ENCODE measurements around the gene GTF2H1.
"Not testable (repeated sequence)": the region's sequence is repeated elsewhere in the genome, so short reads cannot be mapped to it uniquely, and the experiment has no call there.

Gene GTF2H1

DNA sequence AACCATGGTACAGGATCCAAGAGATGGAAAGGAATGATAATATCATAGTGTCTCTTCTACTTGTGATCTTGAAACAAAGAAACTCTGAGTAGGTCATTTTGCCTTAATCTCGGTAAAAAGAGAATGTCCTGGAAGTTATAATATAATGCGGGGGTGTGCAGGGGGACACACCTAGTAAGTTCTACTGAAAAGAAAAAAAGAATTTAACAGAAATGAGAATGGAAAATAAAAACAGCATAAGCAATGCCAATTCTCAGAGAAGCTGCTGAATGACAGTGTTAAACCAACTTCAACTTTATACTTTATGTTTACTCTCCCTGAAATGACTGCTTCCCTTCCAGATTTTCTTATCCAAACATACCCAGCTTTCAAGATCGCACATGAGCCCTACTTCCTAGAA, 2.5 kb upstream of the GTF2H1 start:
- no peak for DNase-seq (ENCODE audit: low spot score)

DNA sequence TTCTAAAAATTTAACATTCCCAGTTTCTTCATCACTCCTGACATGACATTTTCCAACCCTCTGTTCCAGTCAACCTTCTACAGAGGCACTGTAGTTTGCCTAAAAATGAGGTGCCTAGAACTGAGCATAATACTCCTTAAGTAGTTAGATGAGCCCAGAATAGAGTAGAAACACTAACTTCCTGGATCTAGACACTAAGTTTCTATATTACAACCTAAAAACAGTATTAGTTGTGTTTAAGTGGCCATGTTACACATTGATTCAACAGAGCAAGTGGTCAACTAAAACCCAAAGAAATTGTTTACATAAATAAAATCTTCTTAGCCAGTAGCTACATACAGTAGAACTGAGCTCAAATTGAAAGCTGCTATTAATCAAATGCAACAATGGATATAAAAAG, 1.8 kb upstream of the GTF2H1 start:
- no peak for DNase-seq (ENCODE audit: low spot score)

DNA sequence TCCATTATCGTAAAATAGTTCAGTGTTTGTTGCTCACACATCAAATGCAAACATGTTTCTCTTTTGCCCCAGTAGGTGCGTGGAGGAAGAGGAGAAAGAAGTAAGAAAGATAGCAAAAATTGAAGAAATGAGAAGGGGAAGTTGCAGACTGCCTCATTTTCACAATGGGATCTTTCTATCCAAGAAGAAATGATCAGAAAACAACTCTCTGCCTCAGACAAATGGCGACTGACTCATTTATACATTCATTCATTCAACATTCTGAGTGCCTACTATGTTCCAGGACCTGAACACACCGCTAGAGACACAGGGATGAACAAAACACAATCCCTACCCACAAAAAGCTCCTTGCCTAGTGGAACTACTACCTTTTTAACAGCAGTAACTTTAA, 794 bp upstream of the GTF2H1 start:
- no peak for DNase-seq (ENCODE audit: low spot score)

- DNase-seq (ENCODE audit: low spot score) = peak; percentile 21
Observed at GRCh38 chr11:18322818-18323570, 627 bp downstream of the GTF2H1 start.

GRCh38 chr11:18323881-18324280, 1.5 kb downstream of the GTF2H1 start:
- not testable (repeated sequence) for DNase-seq (ENCODE audit: low spot score)

DNA sequence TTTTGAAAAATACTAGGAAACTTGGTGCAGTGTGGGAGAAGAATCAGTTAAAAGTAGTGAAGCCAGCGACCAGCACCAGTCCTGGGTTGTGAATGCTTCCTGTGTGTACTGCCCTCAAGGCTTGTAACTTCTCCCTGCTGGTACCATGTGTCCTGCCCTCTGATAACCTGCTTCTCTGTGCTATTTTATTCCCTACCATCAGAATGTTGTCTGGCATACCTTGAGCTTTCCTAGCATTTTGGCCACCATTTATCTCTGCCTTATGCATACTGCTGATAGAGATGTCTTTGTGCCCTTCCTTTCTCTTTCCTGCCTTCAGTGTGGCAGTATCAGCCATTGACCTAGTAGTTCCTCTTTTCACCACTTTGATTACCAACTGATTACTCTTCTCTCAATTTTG, 2.0 kb downstream of the GTF2H1 start:
- DNase-seq (ENCODE audit: low spot score) = no peak

DNA sequence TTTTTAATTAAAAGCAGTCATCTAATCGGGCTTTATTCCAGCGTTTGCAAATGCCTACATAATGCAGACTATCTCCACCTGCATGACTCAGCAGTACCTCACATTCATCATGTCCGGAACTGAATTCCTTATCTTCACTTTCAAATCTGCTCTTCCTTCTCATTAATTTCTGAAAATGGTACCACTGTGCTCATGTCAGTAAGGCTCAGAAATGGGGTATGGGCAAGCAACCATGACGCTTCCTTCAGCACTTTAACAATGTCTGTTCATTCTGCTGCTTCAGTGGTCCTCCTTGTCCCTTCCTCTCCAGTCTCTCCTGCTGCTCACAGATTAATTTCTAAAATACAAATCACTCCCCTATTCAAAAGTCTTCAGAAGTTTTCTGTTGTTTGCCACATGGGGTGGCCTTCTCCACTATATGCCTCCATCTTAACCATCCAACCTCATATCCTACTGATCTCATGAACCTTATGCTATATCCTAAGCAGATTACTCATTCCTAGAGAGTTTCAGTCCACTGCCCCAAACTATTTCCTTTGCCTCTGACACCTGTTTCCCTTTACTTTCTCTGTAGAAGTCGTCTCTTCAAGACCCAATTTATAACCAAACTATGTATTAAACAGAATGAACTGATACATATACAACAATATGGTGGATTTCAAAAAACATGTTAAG, 7.0 kb downstream of the GTF2H1 start:
- DNase-seq (ENCODE audit: low spot score) = peak; percentile 30

DNA sequence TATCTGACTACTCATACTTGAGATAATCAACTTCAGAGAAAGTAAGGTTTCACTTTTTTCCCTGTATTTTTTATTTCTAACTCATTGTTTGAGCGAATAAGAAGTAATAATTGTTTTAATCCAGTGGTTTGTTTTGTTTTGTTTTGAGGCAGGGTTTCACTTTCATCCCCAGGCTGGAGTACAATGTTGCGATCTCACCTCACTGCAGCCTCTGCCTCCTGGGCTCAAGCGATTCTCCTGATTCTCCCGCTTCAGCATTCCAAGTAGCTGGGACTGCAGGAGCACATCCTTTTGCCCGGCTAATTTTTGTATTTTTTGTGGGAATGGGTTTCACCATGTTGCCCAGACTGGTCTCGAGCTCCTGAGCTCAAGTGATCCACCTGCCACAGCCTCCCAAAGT, 8.6 kb downstream of the GTF2H1 start:
- no peak for DNase-seq (ENCODE audit: low spot score)

DNA sequence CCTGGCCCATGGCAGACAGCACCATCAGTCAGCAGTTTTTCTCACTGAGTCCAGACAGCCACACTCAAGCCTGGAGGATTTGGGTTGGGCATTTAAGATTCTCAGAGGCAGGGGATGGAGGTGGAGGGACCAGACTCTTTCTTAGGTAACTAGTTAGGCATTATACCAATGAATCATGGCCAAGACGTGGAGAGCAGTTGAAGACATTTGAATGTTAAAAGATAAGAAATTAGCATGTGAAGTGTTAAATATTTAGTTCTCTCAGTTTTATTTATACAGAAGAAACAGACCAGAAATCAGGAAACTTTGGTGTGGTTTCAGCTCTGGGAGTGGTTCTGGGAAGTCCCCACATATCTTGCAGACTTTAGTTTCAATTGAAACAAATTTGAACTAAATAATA, 9.9 kb downstream of the GTF2H1 start:
- DNase-seq (ENCODE audit: low spot score) = no peak

GRCh38 chr11:18332891-18333290, 10.5 kb downstream of the GTF2H1 start:
- DNase-seq (ENCODE audit: low spot score) = no peak

GRCh38 chr11:18347471-18348125, 25.2 kb downstream of the GTF2H1 start:
- DNase-seq (ENCODE audit: low spot score) = no peak

DNA sequence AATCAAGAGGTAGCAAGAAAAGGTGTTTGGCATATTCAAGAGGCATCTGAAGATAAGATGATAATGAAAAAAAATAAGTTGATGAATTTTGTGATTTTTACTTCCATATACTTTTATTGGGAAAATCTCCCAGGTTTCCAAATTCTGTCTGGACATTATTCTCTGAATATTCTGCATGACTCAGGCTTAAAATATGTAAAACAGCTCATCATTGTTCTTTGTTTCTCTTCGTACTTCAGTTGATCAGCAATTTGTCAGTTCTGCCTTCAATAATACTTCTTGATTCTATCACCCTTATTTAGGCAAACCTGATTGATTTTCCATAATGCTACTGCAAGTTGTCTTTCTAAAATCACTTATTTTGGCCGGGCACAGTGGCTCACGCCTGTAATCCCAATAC, 30.2 kb downstream of the GTF2H1 start:
- DNase-seq (ENCODE audit: low spot score) = peak; percentile 15

DNA sequence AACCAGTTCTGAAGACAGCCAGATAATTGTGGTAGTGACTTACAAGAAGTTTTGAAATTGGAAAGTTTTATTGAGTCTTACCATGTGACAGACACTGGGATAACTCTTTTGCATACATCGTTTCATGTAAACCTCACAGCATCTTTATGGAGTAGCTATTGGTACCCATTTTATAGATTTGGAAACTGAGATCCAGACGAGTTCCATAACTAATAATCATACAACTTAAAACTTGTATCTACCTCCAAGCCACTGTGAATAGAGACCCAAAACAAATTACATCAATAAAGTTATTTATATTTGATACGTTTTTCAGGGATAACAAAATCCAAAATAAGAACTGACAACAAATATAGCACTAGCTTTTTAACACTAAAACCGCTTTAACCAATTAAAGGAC, 36.3 kb downstream of the GTF2H1 start:
- DNase-seq (ENCODE audit: low spot score) = no peak

- DNase-seq (ENCODE audit: low spot score) = no peak
Observed at GRCh38 chr11:18361154-18361553, 38.8 kb downstream of the GTF2H1 start.

DNA sequence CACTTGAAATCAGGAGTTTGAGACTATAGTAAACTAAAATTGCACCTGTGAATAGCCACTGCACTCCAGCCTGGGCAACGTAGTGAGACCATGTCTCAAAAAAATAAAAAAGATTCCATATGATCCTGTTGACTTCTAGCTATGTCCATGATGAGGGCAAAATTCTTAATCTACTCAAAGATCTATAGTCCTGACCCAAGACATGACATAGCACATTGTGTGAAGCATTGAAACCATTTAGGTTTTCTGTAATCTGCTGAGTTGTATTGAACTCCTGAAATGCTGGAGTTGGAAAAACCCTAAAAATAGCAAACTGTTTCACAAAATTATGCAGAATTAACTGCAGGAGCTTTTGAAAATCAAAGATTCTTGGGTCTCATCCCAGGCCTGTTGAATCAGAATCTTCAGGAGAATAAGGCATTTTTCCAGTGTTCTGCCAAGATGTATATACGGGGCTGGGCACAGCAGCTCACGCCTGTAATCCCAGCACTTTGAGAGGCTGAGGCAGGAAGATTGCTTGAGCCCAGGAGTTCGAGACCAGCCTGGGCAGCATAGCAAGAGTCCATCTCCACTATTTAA, 42.2 kb downstream of the GTF2H1 start:
- no peak for DNase-seq (ENCODE audit: low spot score)

DNA sequence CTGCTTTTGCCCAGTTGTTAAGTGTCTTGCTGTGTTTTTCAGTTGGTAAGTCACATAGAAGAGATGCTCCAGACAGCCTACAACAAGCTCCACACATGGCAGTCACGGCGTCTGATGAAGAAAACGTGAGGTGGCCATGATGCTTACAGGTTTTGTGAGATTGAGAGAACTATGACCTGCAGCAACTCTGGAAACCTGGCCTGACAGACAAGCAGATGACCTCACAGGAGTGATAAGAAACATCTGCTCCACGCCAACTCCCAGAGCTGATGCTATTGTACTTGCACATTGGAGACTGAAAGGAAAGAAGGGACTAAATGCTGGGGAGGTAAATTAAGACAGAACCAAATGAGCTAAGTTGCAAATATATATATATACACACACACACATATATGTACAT, 43.4 kb downstream of the GTF2H1 start:
- no peak for DNase-seq (ENCODE audit: low spot score)

DNA sequence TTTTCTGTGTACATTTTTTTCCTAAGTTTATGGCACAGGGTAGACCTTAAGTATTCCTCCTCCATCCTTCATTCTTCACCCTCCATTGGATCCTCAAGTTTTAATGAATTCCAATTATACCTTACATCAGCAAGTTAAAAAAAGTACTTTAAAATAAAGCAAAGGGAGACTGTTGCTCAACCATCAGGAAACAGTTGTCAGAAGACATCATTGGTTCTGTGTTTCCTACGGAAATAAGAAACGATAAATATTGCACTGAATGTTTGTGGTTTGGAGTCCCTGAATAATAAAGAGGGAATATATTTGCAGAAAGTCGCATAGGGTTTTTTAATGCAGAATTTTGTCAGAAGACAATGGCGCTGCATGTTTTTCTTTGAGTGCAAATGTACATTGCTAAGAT, 43.9 kb downstream of the GTF2H1 start:
- no peak for DNase-seq (ENCODE audit: low spot score)

GRCh38 chr11:18367431-18367830, 45.1 kb downstream of the GTF2H1 start:
- DNase-seq (ENCODE audit: low spot score) = no peak

DNA sequence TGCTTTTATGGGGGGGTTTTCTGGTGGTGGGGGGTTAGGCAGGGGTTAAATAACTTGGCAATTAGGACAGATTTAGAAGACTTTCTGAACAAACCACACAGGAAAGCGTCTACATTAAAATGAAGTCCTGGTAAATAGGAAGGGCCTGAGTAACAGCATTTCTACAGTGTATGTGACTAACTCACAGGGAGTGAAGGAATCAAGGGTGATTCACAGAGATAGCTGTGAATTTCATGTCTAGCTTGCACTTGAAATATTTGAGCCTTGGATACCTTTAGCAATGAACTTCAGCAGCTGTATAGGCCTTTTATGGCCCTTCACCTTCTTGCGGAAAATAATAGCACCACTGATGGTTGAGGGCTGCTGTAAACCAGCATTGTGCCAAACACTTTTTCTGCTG, 45.9 kb downstream of the GTF2H1 start:
- no peak for DNase-seq (ENCODE audit: low spot score)

- DNase-seq (ENCODE audit: low spot score) = no peak
Observed at GRCh38 chr11:18369398-18369797, 47.0 kb downstream of the GTF2H1 start.

DNA sequence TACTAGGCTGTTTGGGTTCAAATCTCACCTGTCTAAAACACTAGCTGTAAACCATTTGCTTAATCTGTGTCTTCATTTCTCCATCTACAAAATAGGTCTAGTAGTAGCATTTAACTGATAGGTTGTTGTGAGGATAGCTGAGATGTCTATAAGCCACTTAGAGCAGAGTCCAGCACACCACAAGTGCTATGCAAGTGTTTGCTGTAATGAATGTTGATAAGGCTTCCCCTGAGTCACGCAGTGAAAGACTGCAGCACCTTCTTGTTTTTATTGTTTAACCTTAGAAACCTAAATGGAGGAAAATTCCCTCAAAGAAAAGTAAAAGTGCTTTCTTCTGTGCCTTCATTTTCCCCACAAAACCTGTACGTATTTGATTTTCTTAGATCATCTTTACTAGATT, 48.9 kb downstream of the GTF2H1 start:
- DNase-seq (ENCODE audit: low spot score) = no peak

GRCh38 chr11:18372201-18372600, 49.8 kb downstream of the GTF2H1 start:
- no peak for DNase-seq (ENCODE audit: low spot score)

GRCh38 chr11:18374956-18375355, 52.6 kb downstream of the GTF2H1 start:
- no peak for DNase-seq (ENCODE audit: low spot score)
